Stimulated activated CD4-positive, alpha-beta T cell treated with anti-CD3 and anti-CD28 coated beads, Interleukin-4, amount 100 ng/mL, for 24 hours (primary cell): Measurements from ENCODE around the gene PGPEP1.
"Not testable (repeated sequence)": the region's sequence is repeated elsewhere in the genome, so short reads cannot be mapped to it uniquely, and the experiment has no call there.

Experiments
- DNase-seq: peaks from one replicate; pipeline ENCODE4 v3.0.0-alpha.2; 2020

The PGPEP1 gene

DNA sequence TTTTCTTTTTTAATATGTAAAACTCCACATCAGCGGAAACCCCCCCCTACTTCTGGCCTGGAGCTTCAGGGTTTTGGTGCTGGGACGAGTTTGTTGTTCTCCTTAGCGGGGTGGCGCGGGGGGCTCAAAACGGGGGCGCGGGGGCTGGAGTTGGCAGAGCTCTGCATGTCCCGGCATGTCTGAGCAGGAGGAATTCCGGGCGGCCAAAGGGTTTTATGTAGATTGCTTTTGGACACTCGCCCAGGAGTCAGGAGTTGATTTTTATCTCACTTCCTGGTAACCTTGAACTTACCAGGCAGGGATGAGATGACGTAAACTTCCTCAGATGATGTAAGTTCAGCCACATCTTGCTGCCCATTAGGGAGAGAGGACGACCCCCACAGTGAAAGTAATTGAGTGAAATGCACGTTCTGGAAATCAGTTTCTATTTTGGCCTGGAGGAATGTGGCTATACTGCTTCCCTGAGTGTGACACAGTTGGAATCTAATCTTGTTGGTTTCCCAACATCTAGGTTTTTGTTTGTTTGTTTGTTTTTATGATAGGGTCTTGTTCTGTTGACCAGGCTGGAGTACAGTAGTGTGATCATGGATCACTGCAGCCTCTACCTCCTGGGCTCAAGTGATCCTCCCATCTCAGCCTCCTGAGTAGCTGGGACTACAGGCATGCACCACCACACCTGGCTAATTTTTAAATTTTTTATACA, 24.6 kb downstream of the PGPEP1 start:
- DNase-seq, result no peak

DNA sequence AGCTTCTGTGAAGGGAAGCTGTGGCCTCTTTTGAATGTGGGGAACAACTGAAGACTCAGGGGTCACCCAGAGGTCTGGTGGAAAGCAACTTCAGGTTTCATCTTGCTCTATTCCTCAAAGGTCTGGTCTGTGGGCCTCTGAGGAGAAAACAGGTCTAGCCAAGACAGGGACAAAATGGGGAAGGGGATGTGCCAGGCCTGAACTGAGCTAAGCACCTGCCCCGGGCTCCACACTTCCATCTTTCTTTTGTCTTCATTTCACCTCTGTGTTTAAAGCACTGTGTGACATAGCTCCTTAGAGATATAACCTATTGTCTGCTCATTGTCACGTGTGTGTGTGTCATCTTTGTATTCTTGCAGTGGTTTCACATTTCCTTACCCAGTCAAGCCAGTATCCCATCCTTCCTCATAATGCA, 25.6 kb downstream of the PGPEP1 start:
- no peak for DNase-seq

DNA sequence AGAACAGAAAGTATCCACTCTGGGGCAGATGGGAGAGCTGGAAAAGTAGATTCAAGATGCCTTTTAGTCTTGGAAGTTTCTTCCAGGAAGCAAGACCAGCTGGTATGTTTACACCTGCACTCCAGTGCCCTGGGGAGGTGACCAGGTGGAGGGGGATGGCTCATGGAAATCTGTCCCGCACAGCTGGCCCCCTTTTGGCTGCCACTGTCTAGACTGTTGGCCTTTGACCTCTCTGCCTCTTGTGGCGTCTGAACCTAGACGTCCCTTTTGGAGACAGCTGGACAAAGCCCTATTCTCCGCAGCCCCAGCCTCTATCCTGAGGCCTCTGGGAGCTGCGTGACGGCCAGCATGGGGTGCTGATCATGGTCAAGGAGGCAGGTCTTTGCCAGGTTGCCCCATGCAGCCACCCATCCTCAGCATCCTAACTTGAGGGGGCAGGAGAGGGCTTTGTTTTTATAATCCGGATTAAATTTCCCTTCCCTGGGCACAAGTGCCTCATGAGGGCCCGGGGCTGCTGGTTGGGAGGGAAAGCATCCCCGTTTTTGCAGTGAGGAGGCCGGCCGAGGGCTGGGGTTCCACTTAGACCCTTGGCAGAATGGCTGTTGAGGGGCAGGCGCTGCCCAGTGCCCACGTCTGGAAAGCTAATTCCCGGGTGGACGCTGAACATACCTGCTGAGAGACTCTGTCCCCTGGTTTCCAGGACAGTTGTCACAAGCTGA, 28.3 kb downstream of the PGPEP1 start:
- DNase-seq, result no peak

DNA sequence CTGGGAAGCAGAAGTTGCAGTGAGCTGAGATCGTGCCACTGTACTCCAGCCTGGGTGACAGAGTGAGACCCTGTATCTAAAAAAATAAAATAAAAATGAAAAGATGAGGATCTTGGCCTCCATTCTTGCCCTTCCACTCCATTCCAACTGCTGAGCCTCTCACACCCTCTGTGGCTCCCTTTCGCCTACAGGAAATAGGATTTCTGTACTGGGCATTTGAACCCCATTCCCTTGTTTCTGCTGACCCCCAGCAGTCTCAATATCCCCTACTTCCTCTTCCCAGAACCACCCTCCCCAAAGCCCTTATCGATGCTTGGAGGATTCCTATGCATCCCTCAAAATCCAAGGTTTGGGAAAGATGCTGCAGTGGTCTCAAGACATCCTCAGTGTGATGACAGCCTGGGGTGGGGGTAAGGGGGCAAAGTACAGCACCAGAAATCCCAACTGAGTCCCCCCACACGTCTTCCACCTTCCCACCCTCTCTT, 33.1 kb downstream of the PGPEP1 start:
- no peak for DNase-seq

DNA sequence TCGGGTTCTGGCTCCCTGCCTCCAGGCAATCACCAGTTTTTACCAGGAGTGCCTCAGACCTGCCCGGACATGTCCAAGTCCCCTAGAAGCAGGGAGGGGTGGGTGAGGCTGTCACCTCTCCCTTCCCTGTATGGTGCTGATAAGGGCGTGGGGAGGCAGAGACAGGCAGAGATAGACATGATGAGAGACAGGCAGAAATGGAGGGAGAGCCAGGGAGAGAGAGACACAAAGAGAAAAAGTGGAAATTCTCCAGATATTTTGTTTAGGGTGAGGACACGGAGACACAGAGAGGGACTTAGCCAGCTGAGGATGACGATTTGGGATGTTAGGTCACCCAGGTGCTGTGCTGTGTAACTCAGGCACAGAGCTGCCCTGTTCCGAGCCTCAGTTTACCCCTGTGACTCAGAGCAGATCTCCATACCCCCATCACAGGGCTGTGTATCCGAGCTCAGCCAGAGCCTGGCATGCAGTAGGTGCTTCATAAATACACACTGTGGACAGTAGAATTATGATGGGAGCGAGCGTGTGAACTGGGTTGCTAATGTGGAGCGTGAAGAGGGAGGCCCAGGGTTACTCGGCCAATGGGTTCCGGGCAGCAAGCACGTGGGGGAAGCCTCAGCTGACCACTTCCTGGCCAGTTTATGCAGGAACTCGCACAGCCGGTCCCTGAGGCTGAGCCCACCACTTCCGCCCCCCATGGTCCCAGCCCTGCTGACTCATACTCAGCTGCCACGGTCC, 33.7 kb downstream of the PGPEP1 start:
- DNase-seq, result peak; percentile 42

DNA sequence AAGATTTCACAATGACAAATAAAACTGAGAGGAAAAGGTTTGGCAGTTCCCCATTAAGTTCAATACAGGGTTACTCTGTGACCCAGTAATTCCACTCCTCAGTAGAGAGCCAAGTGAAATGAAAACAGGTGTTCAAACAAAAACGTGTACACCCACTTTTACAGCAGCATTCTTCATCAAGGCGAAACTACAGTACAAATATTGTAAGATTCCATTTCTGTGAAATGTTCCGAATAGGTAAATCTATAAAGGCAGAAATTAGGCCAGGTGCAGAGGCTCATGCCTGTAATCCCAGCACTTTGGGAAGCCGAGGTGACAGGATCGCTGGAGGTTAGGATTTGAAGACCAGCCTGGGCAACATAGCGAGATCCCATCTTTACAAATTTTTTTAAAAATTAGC, 36.6 kb downstream of the PGPEP1 start:
- no peak for DNase-seq

DNA sequence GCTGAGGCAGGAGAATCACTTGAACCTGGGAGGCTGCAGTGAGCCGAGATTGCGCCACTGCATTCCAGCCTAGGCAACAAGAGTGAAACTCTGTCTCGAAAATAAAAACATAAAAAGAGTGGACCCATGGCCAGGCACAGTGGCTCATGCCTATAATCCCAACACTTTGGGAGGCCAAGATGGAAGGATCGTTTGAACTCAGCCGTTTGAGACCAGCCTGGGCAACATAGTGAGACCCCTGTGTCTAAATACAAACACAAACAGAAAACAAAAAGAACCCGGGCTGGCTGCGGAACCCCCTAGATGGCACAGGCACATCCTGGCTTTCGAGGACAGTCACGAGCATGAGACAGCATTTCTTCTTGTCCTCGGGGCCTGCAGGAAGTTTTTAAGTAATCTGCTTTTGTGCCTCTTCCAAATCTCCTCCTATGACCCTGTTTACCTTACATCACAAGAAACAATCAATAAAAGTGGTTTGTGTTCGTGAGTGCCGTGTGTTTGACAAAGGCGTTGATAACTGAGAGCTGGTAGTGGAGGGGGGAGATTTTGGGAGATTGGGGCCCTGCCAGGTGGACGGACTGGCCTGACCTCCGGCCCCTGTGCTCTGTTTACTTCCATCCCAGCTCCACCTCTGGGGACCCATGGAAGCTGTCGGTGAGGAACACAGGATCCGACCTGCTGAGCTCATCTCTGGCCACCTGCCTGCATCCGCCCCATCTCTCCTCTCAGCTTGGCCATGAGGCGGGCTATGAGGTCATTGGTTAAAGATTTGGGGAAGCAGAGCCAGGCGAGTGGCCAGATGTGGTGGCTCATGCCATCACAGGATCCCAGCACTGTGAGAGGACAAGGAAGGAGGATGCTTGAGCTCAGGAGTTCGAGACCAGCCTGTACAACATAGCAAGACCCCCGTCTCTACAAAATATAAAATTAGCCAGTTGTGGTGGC, 39.7 kb downstream of the PGPEP1 start:
- no peak for DNase-seq

DNA sequence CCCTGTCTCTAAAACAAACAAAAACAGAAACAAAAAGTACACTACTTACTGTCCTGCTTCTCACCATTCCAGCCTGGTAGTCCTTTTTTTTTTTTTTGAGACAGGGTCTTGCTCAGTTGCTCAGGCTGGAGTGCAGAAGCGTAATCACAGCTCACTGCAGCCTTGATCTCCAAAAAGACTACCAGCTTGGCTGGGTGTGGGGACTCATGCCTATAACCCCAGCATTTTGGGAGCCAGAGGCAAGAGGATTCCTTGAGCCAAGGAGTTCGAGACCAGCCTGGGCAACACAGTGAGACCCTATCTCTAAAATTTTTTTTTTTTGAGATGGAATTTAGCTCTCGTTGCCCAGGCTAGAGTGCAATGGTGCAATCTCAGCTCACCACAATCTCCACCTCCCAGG, 40.4 kb downstream of the PGPEP1 start:
- no peak for DNase-seq

DNA sequence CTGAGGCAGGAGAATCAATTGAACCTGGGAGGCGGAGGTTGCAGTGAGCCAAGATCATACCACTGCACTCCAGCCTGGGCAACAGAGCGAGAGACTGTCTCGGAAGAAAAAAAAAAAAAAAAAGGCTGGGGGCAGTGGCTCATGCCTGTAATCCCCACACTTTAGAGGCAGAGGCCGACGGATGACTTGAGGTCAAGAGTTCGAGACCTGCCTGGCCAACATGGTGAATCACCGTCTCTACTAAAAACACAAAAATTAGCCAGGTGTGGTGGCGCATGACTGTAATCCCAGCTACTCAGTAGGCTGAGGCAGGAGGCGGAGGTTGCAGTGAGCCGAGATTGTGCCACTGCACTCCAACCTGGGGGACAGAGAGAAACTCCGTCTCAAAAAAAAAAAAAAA, 43.2 kb downstream of the PGPEP1 start:
- DNase-seq, result not testable (repeated sequence)

DNA sequence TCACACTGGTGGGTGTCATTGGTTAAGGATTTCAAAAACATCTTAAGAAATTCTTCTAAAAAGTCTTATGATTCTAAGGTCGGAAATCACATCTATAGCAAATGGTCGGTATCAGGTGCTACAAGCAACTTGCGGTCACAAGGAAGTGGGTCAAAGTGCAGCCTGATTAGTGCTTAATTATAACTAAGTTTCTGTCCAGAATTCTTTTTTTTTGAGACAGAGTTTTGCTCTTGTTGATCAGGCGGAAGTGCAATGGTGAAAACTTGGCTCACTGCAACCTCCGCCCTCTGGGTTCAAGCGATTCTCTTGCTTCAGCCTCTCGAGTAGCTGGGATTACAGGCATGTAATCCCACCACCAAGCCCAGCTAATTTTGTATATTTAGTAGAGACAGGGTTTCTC, 44.4 kb downstream of the PGPEP1 start:
- no peak for DNase-seq

DNA sequence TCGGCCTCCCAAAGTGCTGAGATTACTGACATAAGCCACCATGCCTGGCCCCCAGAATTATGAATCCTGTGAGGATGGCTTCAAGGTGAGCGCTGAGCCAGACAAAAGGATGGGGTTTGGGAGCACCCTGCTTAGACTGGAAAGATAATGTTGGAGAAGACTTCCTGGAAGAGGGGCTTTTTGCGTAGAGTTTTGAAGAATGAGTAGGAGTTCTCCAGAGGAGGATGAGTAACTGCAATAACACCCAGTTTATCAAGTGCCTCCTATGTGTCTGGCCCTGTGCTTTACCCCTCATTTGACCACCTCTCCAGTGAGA, 44.9 kb downstream of the PGPEP1 start:
- no peak for DNase-seq

DNA sequence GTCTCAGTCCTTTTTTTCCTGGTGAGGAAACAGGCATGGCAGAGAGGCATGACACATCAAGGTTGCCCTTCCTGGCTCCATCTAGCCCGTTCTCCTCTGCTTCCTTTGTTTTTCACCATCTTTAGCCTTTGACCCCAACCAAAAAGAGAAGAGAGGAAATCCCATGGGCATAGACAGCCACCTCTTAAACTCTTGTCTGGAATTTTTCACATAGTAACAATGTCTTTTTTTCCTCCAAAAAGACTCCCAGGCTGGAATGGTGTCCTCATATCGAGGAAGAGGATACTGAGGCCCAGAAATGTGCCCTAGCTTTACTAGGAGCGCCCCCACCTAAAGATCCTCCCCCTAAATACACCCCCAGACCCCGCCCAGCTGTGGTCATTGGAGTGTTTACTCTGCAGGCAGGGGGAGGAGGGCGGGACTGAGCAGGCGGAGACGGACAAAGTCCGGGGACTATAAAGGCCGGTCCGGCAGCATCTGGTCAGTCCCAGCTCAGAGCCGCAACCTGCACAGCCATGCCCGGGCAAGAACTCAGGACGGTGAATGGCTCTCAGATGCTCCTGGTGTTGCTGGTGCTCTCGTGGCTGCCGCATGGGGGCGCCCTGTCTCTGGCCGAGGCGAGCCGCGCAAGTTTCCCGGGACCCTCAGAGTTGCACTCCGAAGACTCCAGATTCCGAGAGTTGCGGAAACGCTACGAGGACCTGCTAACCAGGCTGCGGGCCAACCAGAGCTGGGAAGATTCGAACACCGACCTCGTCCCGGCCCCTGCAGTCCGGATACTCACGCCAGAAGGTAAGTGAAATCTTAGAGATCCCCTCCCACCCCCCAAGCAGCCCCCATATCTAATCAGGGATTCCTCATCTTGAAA, 45.5 kb downstream of the PGPEP1 start, which contains the start of gene GDF15:
GDF15 (plus strand) TSS at position 484 of the 868 bp plus-strand sequence; CDS start at position 516, 32 bp downstream.
- peak; percentile 21 for DNase-seq

DNA sequence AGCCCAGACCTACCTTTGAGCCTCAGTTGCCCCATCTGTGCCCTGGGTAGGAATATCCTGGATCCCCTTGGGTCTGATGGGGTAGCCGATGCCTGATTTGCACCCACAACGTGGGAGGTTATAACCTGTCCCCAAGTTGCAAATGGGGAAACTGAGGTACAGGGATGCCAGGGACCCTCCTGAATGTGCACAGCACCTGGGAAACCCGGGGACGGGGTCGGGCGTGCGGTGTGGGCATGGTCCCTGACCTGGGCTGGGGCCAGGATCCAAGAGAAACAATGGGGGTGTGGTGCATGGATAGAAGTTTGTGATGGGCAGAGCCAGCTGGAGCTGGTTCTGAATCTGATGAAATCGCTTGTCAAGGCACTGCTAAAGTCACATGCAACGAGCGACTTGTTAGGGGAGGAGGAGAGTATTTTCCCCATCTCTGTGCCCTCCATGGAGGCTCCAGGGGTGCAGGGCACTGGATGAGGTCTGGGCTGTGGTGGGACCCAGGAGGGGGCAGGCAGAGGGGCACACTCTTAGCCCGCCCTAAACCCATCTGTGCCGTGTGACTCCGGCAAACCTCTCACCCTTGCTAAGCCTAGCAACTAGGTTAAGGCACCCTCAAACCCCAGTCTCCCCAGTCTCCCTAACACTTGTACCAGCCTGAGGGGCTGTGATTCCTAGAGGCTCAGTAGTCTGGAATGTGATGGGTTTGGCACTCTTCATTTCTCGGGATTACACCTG, 46.3 kb downstream of the PGPEP1 start:
- DNase-seq, result no peak

DNA sequence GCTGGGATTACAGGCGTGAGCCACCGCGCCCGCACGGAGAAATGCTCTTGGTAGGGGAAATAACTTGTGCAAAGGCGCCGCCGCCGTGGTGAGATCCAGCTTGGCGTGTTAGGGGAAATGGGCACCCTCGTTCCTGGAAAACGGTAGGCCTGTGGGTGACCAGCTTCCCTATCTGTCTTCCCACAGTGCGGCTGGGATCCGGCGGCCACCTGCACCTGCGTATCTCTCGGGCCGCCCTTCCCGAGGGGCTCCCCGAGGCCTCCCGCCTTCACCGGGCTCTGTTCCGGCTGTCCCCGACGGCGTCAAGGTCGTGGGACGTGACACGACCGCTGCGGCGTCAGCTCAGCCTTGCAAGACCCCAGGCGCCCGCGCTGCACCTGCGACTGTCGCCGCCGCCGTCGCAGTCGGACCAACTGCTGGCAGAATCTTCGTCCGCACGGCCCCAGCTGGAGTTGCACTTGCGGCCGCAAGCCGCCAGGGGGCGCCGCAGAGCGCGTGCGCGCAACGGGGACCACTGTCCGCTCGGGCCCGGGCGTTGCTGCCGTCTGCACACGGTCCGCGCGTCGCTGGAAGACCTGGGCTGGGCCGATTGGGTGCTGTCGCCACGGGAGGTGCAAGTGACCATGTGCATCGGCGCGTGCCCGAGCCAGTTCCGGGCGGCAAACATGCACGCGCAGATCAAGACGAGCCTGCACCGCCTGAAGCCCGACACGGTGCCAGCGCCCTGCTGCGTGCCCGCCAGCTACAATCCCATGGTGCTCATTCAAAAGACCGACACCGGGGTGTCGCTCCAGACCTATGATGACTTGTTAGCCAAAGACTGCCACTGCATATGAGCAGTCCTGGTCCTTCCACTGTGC, 47.9 kb downstream of the PGPEP1 start:
- peak; percentile 78 for DNase-seq

DNA sequence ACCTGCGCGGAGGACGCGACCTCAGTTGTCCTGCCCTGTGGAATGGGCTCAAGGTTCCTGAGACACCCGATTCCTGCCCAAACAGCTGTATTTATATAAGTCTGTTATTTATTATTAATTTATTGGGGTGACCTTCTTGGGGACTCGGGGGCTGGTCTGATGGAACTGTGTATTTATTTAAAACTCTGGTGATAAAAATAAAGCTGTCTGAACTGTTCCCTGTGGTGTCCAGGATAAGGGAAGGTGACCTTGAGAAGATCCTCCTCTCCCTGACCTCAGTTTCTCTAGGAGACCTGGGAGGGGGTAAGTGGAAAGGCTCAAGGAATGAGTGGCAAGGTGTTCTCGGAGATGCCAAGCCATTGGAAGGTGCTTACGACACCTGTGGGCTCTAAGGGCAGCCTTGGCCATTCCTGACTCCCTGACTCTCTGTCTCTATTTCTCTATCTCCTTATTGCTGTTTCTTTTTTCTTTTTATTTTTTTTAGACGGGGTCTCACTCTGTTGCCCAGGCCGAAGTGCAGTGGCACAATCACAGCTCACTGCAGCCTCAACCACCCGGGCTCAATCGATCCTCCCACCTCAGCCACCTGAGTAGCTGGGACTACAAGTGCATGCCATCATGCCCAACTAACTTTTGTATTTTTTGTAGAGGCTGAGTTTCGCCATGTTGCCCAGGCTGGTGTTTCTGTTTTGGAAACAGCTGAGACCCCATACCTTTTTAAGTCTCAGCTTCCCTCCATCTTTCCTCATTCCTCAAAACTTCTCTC, 48.7 kb downstream of the PGPEP1 start:
- DNase-seq, result no peak

DNA sequence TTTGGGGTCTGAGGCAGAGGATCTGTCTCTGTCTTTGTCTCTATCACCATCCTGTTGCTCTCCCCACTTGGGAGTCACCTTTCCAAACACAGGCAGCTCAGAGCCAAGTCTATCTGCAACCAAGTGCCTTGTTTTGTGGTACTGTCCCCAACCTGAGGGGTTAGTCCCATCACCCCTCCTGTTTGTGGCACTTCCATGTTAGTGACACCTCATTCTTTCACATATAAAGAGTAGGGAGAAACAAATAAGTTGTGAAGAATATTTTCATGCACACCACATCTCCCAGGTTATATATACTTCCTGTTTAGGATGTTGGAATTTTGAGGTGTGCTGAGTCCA, 49.3 kb downstream of the PGPEP1 start:
- no peak for DNase-seq

DNA sequence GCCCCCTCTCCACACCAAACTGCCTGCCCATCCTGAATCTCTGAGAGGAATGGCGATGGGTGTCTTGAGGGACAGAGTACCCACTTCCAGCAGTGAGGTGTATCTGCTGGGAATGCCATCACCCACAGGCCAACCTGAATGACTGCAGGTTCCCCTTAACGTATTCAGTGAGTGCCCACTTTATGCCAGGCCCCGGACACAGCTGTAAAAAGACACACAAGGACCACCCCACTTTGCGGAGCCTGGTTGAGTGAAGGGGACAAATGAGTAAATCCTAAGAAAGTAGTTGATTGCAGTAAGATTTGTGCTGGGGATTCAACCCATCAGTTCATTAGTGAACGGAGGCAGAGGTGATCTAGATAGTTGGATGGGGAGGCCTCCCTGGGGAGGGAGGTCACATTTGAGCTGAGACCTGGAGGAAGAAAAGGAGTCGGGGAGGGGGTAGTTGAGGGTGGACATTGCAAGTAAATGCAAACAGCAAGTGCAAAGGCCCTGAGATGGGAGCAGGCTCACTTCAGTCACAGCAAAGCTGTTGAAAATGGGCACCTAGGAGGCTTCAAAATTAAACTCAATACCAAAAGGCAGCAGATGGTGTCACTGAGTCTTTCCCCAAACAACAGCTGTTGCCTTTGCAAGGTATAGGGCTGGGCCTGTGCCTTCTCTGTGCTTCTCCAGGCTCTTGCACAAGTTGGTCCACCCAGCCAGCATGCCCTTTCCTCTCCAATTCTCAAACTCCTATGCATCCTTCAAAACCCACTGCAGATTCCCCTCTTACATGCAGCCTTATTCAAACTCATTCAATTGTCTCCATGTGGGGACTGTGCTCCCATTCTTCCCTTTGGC, 49.9 kb downstream of the PGPEP1 start:
- no peak for DNase-seq

DNA sequence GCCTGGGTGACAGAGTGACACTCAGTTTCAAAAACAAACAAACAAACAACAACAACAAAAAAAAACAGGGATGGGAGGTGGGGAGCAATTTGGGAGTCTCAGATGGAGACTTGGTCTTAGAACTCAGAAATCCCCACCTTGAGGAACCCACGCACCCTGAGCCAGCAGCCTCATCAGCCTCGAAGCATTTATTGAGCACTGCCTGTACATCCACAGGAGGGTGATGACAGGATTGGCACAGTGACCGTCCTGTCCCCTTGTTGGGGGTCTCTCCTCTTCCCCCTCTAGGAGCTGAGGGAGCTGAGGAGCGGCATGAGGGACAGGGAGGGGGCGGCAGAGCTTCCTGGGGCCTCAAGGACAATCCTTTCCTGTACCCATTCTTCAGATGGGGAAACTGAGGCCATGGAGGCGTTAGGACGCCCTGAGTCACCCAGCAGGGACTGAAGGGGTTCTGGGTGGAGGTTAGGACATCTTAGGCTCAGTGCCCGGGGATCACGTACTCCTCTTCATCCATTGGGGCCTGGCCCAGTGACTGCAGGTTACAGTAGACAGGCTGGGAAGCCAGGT, 51.2 kb downstream of the PGPEP1 start:
- no peak for DNase-seq
